CD4-positive, alpha-beta T cell treated with Interleukin-15 for 1 hour (primary cell): ENCODE measurements around the gene DPY19L3.

Experiments used
- DNase-seq: peaks from one replicate; pipeline ENCODE4 v3.0.0-alpha.2; 2020

DPY19L3 gene

GRCh38 chr19:32526895-32527294 lies 121.3 kb downstream of the DPY19L3 start:
- no peak for DNase-seq

DNA sequence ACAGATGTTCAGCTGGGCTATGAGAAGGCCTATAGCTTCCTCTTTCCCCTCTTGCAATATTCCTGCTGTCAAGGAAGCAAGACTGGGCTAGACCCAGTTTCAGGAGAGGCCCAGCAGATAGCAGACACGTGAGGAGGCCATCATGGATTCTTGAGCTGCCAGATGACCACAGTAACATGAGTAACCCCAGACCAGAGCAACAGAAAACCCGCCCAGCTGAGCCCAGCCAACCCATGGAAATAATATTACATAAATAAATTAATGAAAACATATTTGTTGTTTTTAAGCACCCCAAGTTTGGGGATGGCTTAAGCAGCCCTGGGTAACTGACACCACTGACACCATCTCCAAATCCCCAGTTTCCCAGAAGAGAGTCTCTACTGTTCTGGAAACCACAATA lies 125.2 kb downstream of the DPY19L3 start:
- DNase-seq = no peak

DNA sequence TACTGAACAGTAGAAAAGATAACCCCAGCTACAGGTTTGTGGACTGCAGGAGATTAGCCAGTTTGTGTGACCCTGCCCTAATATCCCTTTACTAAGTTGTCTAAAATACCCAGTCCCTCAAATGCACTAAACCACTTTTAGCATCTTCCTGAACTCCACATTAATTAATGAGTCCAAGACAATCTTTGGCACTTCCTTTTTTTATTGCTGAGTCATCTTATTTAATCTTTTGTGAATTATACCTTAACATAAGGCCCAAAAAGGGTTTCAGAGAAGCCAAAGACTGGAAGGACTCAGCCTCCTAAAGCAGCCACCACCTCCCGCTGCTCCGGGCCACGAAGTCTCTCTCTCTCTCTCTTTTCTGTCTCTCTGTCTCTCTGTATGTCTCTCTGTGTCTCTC lies 126.7 kb downstream of the DPY19L3 start:
- DNase-seq = no peak
